ENCODE results near the gene NOC4L. TPM values are rescaled to one million over a fixed set of nuclear protein-coding genes. Genes with fewer than 3 reads are reported as not detected.

Gene NOC4L
- polyA plus RNA-seq, 1 donor (not counting 4 experiments of a cell fraction or from before 2014, with no cell fraction given): 3.7 TPM

DNA sequence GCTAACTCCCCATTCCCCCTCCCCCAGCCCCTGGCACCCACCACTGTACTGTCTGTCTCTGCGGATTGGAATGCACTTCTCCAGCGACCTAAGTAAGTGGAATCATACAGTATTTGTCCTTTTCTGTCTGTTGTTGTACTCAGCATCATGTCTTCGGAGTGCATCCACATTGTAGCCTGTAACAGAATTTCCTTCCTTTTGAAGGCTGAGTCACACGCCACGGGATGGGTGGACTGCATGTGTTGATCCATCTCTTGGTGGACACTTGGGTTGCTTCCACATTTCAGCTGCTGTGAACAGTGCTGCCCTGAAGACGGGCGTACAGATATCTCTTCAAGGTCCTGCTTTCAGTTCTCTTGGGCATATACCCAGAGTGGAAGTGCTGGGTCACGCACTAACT, 34.5 kb upstream of the NOC4L start:
- no peaks in the 10 kb centered on the region for H3K79me2 ChIP-seq (ENCODE audit: control insufficient read depth, insufficient read depth, low read length)
- no peak overlapping the region for H3K27ac ChIP-seq (ENCODE audit: control insufficient read depth, insufficient read depth, low read length)
- no peaks in the 10 kb centered on the region for H3K4me1 ChIP-seq (ENCODE audit: control insufficient read depth, extremely low read depth, insufficient read depth, low read length)
- H2AFZ ChIP-seq (ENCODE audit: control insufficient read depth, low read length): no peak overlapping the region
- no peak overlapping the region for H3K9ac ChIP-seq (ENCODE audit: control insufficient read depth, extremely low read depth, insufficient read depth, low read length)
- dilution Hi-C loops (cut with MboI; ENCODE audit: extremely low pct_ligation_motif_present, low sequenced_read_pairs): no loop called here
- FAIRE-seq: no peak
- TF ChIP-seq EZH2 (IDR thresholded peaks at IDR 0.05; ENCODE audit: low read length): no peak
- TF ChIP-seq, protein P1, sequence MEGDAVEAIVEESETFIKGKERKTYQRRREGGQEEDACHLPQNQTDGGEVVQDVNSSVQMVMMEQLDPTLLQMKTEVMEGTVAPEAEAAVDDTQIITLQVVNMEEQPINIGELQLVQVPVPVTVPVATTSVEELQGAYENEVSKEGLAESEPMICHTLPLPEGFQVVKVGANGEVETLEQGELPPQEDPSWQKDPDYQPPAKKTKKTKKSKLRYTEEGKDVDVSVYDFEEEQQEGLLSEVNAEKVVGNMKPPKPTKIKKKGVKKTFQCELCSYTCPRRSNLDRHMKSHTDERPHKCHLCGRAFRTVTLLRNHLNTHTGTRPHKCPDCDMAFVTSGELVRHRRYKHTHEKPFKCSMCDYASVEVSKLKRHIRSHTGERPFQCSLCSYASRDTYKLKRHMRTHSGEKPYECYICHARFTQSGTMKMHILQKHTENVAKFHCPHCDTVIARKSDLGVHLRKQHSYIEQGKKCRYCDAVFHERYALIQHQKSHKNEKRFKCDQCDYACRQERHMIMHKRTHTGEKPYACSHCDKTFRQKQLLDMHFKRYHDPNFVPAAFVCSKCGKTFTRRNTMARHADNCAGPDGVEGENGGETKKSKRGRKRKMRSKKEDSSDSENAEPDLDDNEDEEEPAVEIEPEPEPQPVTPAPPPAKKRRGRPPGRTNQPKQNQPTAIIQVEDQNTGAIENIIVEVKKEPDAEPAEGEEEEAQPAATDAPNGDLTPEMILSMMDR (optimal IDR thresholded peaks at IDR 0.05 in 1 of 3, IDR thresholded peaks at IDR 0.05 in 1 of 3, conservative IDR thresholded peaks at IDR 0.05 in 1 of 3; ENCODE audit: extremely low read depth in 1 of 3, insufficient read depth in 2 of 3, low read length in 3 of 3): no peak
- DNase-seq (ENCODE audit: low read depth, low spot score): no peak
- H3K27me3 ChIP-seq (ENCODE audit: control insufficient read depth, extremely low read depth, insufficient read depth, low read length): no peaks in the 10 kb centered on the region
- H3K4me2 ChIP-seq (ENCODE audit: control insufficient read depth, extremely low read depth, insufficient read depth, low read depth, low read length): no peak overlapping the region
- peaks cover 9 to 17% of the 10 kb centered on the region in 2 experiments for H3K36me3 ChIP-seq (ENCODE audit: control insufficient read depth in 2 of 2, extremely low read depth in 1 of 2, insufficient read depth in 2 of 2, low read length in 2 of 2)
- H4K20me1 ChIP-seq (ENCODE audit: control insufficient read depth, extremely low read depth, insufficient read depth, low read length): no peaks in the 10 kb centered on the region
- no peak overlapping the region for H3K4me3 ChIP-seq (ENCODE audit: control insufficient read depth in 2 of 3, extremely low read depth in 1 of 3, insufficient read depth in 2 of 3, low read depth in 1 of 3, low read length in 3 of 3)
- no peaks in the 10 kb centered on the region for H3K9me3 ChIP-seq (ENCODE audit: control insufficient read depth, low read depth, low read length)
- no peaks in the 10 kb centered on the region for H3K9me1 ChIP-seq (ENCODE audit: control insufficient read depth, extremely low read depth, insufficient read depth, low read length)

DNA sequence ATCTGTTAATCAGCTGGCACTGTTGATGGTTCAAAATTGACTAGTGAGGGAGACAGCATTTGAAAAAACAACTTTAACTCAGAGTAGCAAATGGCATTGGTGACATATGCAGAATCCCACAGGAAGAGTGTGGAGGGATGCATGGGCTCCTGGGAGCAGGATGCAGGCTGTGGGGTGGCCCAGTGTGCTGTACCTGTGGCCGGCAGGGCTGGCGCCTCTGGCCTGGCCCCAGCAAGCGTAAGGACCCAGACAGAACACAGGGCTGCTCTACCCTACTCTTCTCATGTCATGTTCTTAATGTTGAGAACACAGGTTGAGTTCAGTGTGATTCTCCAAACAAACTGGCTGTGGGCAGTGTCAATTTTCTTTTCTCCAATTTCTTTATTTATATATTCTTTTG, 33.6 kb upstream of the NOC4L start:
- no peak overlapping the region for H3K9ac ChIP-seq (ENCODE audit: control insufficient read depth, extremely low read depth, insufficient read depth, low read length)
- no peaks in the 10 kb centered on the region for H3K4me1 ChIP-seq (ENCODE audit: control insufficient read depth, extremely low read depth, insufficient read depth, low read length)
- TF ChIP-seq, protein P1 (optimal IDR thresholded peaks at IDR 0.05 in 1 of 3, IDR thresholded peaks at IDR 0.05 in 1 of 3, conservative IDR thresholded peaks at IDR 0.05 in 1 of 3; ENCODE audit: extremely low read depth in 1 of 3, insufficient read depth in 2 of 3, low read length in 3 of 3): no peak
- no peak for TF ChIP-seq EZH2 (IDR thresholded peaks at IDR 0.05; ENCODE audit: low read length)
- H4K20me1 ChIP-seq (ENCODE audit: control insufficient read depth, extremely low read depth, insufficient read depth, low read length): no peaks in the 10 kb centered on the region
- H3K27me3 ChIP-seq (ENCODE audit: control insufficient read depth, extremely low read depth, insufficient read depth, low read length): no peaks in the 10 kb centered on the region
- no peaks in the 10 kb centered on the region for H3K9me3 ChIP-seq (ENCODE audit: control insufficient read depth, low read depth, low read length)
- dilution Hi-C loops (cut with MboI; ENCODE audit: extremely low pct_ligation_motif_present, low sequenced_read_pairs): no loop called here
- H3K9me1 ChIP-seq (ENCODE audit: control insufficient read depth, extremely low read depth, insufficient read depth, low read length): no peaks in the 10 kb centered on the region
- no peak overlapping the region for H3K4me3 ChIP-seq (ENCODE audit: control insufficient read depth in 2 of 3, extremely low read depth in 1 of 3, insufficient read depth in 2 of 3, low read depth in 1 of 3, low read length in 3 of 3)
- no peak overlapping the region for H3K27ac ChIP-seq (ENCODE audit: control insufficient read depth, insufficient read depth, low read length)
- H3K4me2 ChIP-seq (ENCODE audit: control insufficient read depth, extremely low read depth, insufficient read depth, low read depth, low read length): no peak overlapping the region
- DNase-seq (ENCODE audit: low read depth, low spot score): no peak
- H2AFZ ChIP-seq (ENCODE audit: control insufficient read depth, low read length): no peak overlapping the region
- FAIRE-seq: no peak
- peaks cover 14 to 19% of the 10 kb centered on the region in 2 experiments for H3K36me3 ChIP-seq (ENCODE audit: control insufficient read depth in 2 of 2, extremely low read depth in 1 of 2, insufficient read depth in 2 of 2, low read length in 2 of 2)
- H3K79me2 ChIP-seq (ENCODE audit: control insufficient read depth, insufficient read depth, low read length): no peaks in the 10 kb centered on the region

Data from keratinocyte (primary cell).